HEK293T (cell line): ENCODE data around the gene EIF2B1.

Source experiments
- FOXK2 ChIP-seq: fragments of 450-650 bp; IDR thresholded peaks from 2 replicates; pipeline ENCODE4 v1.6.1; 2016; ENCODE audit warnings: mild to moderate bottlenecking
- TARDBP ChIP-seq: fragments of 450-650 bp; IDR thresholded peaks from 2 replicates; pipeline ENCODE4 v1.6.1; 2016

DNA sequence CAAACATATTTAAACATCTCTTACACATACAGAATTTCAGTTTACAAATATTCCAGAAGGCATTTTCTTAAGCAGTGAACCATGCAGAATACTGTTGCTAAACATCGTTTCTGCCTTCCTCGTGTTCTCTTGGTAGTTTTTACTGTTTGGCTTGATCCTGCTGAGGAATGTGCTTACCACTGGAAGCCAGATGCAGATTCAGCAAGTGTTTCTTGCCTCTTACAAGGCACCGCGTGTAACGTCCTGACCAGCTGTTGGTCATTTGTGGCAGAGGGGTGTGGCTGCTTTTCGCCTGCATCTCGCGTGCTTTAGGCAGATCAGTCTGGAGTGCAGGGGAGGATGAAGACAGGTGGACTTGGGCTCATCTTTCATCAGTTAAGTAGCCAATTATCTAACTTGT, 12.4 kb downstream of the EIF2B1 start:
- no peak for TF ChIP-seq TARDBP
- no peak for TF ChIP-seq FOXK2
